ENCODE measurements around the gene NEK11.
"Not testable (repeated sequence)": the region's sequence is repeated elsewhere in the genome, so short reads cannot be mapped to it uniquely, and the experiment has no call there.

The NEK11 gene

GRCh38 chr3:131370935-131371687, 344.4 kb downstream of the NEK11 start:
- Histone ChIP-seq H3K4me1 (ENCODE audit: insufficient read depth, low read length) (no peaks in the 10 kb centered on the region), H3K36me3 (ENCODE audit: insufficient read depth, low read length) (no peaks in the 10 kb centered on the region; the same call in 1 of the 2 replicates), H3K9me3 (ENCODE audit: control insufficient read depth, insufficient read depth, low read length) (peaks cover 7% of the 10 kb centered on the region; the same call in 1 of the 2 replicates), H3K9ac (ENCODE audit: low read depth, low read length) (no peak overlapping the region)

GRCh38 chr3:131371688-131372066, 345.0 kb downstream of the NEK11 start:
- 0 out of 2 replicates have a peak, but pooled peaks cover 6% of the 10 kb centered on the region for H3K9me3 ChIP-seq (ENCODE audit: control insufficient read depth, insufficient read depth, low read length)
- H3K36me3 ChIP-seq (ENCODE audit: insufficient read depth, low read length): no peaks in the 10 kb centered on the region; the same call in 1 of the 2 replicates
- no peak overlapping the region for H3K9ac ChIP-seq (ENCODE audit: low read depth, low read length)
- H3K4me1 ChIP-seq (ENCODE audit: insufficient read depth, low read length): no peaks in the 10 kb centered on the region

GRCh38 chr3:131374741-131375140, 348.1 kb downstream of the NEK11 start:
- H3K36me3 ChIP-seq (ENCODE audit: insufficient read depth, low read length): no peaks in the 10 kb centered on the region; the same call in 1 of the 2 replicates
- no peaks in the 10 kb centered on the region for H3K9me3 ChIP-seq (ENCODE audit: control insufficient read depth, insufficient read depth, low read length)
- no peak overlapping the region for H3K9ac ChIP-seq (ENCODE audit: low read depth, low read length)
- no peaks in the 10 kb centered on the region for H3K4me1 ChIP-seq (ENCODE audit: insufficient read depth, low read length)

- not testable (repeated sequence) for H3K9me3 ChIP-seq (ENCODE audit: control insufficient read depth, insufficient read depth, low read length); H3K36me3 ChIP-seq (ENCODE audit: insufficient read depth, low read length); H3K4me1 ChIP-seq (ENCODE audit: insufficient read depth, low read length)
- H3K9ac ChIP-seq (ENCODE audit: low read depth, low read length): peak overlapping the region; percentile 84
Measured at GRCh38 chr3:131380821-131381444, 354.3 kb downstream of the NEK11 start.

DNA sequence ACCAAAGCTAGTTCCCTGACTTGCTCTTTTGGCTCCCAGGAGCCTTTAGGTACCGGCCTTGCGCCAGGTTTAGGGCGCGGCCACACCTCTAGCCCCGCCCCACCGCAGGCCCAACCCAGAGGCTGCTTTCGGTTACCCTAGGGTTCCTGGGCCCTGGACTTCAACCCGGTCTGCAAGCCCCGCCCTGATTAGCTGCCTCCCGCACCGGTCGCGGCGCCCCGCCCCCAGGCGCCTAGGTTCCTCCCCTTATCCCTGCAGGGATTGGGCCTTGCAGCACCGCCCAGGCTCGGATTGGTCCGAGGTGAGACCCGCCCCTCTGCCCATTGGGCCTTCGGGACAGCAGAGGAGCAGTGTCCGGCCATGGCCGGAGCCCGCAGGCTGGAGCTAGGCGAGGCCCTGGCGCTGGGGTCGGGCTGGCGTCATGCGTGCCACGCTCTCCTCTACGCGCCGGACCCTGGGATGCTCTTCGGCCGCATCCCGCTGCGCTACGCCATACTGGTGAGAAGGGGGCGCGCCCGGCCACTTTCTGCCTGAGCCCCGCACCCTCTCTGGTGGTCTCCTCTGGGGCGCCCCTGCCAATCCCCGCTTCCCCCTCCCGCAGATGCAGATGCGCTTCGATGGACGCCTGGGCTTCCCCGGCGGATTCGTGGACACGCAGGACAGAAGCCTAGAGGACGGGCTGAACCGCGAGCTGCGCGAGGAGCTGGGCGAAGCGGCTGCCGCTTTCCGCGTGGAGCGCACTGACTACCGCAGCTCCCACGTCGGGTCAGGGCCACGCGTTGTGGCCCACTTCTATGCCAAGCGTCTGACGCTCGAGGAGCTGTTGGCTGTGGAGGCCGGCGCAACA, 355.0 kb downstream of the NEK11 start, which contains the start of gene NUDT16:
TSS of gene NUDT16 (plus strand) at position 330 of the 847 bp plus-strand sequence. CDS start at position 361, 31 bp downstream.
- Histone ChIP-seq H3K36me3 (ENCODE audit: insufficient read depth, low read length) (no peaks in the 10 kb centered on the region), H3K9ac (ENCODE audit: low read depth, low read length) (peak within 1 kb of the TSS; percentile 96), H3K9me3 (ENCODE audit: control insufficient read depth, insufficient read depth, low read length) (no peaks in the 10 kb centered on the region), H3K4me1 (ENCODE audit: insufficient read depth, low read length) (0 out of 2 replicates have a peak, but pooled peaks cover 4% of the 10 kb centered on the region)

GRCh38 chr3:131386429-131387165, 359.9 kb downstream of the NEK11 start:
- no peak overlapping the region for H3K9ac ChIP-seq (ENCODE audit: low read depth, low read length)
- no peaks in the 10 kb centered on the region for H3K36me3 ChIP-seq (ENCODE audit: insufficient read depth, low read length)
- H3K9me3 ChIP-seq (ENCODE audit: control insufficient read depth, insufficient read depth, low read length): no peaks in the 10 kb centered on the region
- H3K4me1 ChIP-seq (ENCODE audit: insufficient read depth, low read length): 0 out of 2 replicates have a peak, but pooled peaks cover 4% of the 10 kb centered on the region

GRCh38 chr3:131387796-131388489, 361.3 kb downstream of the NEK11 start:
- H3K4me1 ChIP-seq (ENCODE audit: insufficient read depth, low read length): no peaks in the 10 kb centered on the region
- no peak overlapping the region; the same call in 1 of the 2 replicates for H3K9ac ChIP-seq (ENCODE audit: low read depth, low read length)

DNA sequence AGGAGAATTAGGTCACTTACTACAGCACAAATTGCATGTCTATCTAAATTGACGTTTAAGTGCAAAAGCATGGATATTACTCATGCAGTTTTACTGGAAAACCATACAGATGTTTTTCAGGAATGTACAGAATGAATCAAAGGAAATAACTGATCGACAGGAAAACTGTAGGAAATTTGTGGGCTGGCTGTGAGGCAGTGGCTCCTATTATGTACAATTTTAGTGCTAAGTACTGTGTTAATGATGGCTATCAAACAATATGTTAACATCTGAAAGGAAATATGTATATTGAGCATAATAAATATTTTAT, 361.8 kb downstream of the NEK11 start:
- H3K9me3 ChIP-seq (ENCODE audit: control insufficient read depth, insufficient read depth, low read length): no peaks in the 10 kb centered on the region
- H3K36me3 ChIP-seq (ENCODE audit: insufficient read depth, low read length): no peaks in the 10 kb centered on the region
- H3K9ac ChIP-seq (ENCODE audit: low read depth, low read length): no peak overlapping the region; the same call in 1 of the 2 replicates
- no peaks in the 10 kb centered on the region for H3K4me1 ChIP-seq (ENCODE audit: insufficient read depth, low read length)

More at GRCh38 chr3:131387796-131388489, 361.3 kb downstream of the NEK11 start:
- Histone ChIP-seq H3K36me3 (ENCODE audit: insufficient read depth, low read length) (no peaks in the 10 kb centered on the region), H3K9me3 (ENCODE audit: control insufficient read depth, insufficient read depth, low read length) (no peaks in the 10 kb centered on the region)

- Histone ChIP-seq H3K9me3 (ENCODE audit: control insufficient read depth, insufficient read depth, low read length) (no peaks in the 10 kb centered on the region), H3K36me3 (ENCODE audit: insufficient read depth, low read length) (no peaks in the 10 kb centered on the region), H3K4me1 (ENCODE audit: insufficient read depth, low read length) (no peaks in the 10 kb centered on the region), H3K9ac (ENCODE audit: low read depth, low read length) (no peak overlapping the region)
Measured at GRCh38 chr3:131390331-131390730, 363.7 kb downstream of the NEK11 start.

DNA sequence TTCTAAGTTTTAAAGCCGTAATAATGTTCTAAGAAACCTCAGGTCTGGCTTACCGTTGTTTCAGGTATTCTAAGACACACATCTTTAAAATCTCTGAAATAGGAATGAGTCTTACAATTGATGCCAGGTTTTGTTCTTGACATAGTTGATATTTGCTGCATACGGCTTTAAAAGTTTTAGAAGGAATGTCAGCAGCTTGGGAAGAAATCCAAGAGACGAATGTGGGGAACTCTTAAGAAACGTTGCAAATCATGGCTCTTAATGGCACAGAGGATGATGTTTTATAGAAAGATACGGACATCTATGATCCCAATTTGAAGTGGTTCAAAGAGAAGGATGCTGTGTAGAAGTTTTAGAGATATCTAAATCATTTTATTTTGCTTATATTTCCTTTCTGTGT, 366.4 kb downstream of the NEK11 start:
- Histone ChIP-seq H3K4me1 (ENCODE audit: insufficient read depth, low read length) (no peaks in the 10 kb centered on the region), H3K9me3 (ENCODE audit: control insufficient read depth, insufficient read depth, low read length) (no peaks in the 10 kb centered on the region), H3K36me3 (ENCODE audit: insufficient read depth, low read length) (no peaks in the 10 kb centered on the region), H3K9ac (ENCODE audit: low read depth, low read length) (no peak overlapping the region)

DNA sequence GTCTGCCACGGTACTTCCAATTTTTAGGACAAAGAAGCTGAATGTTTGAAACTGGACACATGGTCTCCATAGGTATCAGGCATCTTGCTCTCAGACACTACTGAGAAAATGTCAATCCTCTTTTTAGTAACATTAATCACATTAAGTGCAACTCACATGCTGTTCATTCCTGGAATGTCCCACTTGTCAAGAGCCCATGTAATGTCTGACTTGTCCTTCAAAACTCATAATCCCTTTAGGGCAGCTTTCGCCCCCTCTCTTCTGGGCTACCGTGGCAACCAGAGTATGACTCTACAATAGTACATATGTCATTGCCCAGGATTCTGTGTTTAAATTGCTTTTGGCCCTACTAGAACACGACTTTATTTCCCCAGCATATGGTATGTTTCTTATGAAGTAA, 367.2 kb downstream of the NEK11 start:
- no peak overlapping the region for H3K9ac ChIP-seq (ENCODE audit: low read depth, low read length)
- H3K4me1 ChIP-seq (ENCODE audit: insufficient read depth, low read length): no peaks in the 10 kb centered on the region
- no peaks in the 10 kb centered on the region for H3K9me3 ChIP-seq (ENCODE audit: control insufficient read depth, insufficient read depth, low read length)
- no peaks in the 10 kb centered on the region for H3K36me3 ChIP-seq (ENCODE audit: insufficient read depth, low read length)

GRCh38 chr3:131394400-131394799, 367.7 kb downstream of the NEK11 start:
- Histone ChIP-seq H3K36me3 (ENCODE audit: insufficient read depth, low read length) (no peaks in the 10 kb centered on the region), H3K9ac (ENCODE audit: low read depth, low read length) (no peak overlapping the region), H3K4me1 (ENCODE audit: insufficient read depth, low read length) (no peaks in the 10 kb centered on the region), H3K9me3 (ENCODE audit: control insufficient read depth, insufficient read depth, low read length) (no peaks in the 10 kb centered on the region)

DNA sequence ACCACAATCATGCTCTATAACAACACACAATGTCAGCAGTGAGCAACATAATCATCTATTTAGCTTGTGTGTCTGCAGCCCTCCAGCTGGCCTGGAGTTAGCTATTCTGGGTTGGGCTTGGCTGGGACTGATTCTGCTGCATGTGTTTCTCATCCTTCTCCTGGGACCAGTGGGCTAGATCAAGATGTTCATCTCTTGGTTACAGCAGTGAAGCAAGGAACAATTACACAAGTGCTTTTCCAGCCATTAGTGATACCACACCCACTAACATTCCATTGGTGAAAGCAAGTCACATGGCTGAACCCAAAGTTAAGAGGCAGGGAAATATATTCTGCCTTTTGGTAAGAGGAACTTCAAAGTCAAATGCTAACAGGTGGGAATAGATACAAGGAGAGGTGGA, 369.5 kb downstream of the NEK11 start:
- no peaks in the 10 kb centered on the region for H3K4me1 ChIP-seq (ENCODE audit: insufficient read depth, low read length)
- H3K9me3 ChIP-seq (ENCODE audit: control insufficient read depth, insufficient read depth, low read length): no peaks in the 10 kb centered on the region
- no peak overlapping the region for H3K9ac ChIP-seq (ENCODE audit: low read depth, low read length)
- no peaks in the 10 kb centered on the region for H3K36me3 ChIP-seq (ENCODE audit: insufficient read depth, low read length)

Data from ES-I3 (cell line).